ENCODE results near the gene RGS13.

DNA sequence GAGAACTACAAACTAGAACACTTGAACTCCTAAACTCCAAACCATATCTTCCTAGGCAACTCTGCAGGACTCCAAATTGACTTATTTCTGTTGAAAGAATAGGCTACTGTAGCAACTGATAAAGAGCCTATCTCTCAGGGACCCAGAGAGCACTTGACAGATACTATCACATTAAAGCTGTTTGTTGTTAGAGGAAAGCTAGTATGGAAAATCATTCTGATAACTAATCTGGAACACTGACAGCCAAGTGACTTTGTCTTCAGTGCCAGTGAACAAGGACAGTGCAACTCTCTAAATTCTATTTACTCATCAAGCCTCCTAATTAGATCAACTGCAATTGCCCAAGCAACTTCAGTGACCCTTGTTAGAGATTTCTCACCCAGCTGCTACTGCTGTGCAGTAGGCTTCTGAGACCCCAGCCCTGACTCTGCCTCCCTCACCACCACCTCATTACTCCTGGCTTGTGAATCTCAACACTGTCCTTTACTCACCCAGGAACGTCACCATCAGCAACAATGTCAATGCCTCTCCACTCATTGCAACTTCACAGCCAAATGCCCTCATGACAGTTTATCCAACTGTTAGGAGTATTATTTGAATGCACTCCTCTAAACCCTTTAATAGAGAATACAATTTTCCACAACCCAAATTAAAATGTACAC, 7.4 kb upstream of the RGS13 start:
- no peak for TF ChIP-seq YY1 (IDR thresholded peaks at IDR 0.05; ENCODE audit: insufficient read depth, insufficient read length)
- no peak for TF ChIP-seq SUZ12 (IDR thresholded peaks at IDR 0.05; ENCODE audit: extremely low read depth, insufficient read depth, insufficient read length)
- TF ChIP-seq ZNF274 (IDR thresholded peaks at IDR 0.05; ENCODE audit: low read depth, low read length), result no peak
